HUES64 (cell line): ENCODE data around the gene DHRS1.

Source experiments
- H3K27ac ChIP-seq: 2 replicates; pipeline ENCODE4 v1.7.0; 2013; ENCODE audit warnings: low read depth, low read length, inconsistent platforms
- H3K27me3 ChIP-seq: 2 replicates; pipeline ENCODE4 v1.6.1; 2013; ENCODE audit warnings: mild to moderate bottlenecking, low read length; ENCODE audit not compliant: insufficient read depth
- H3K36me3 ChIP-seq: 2 replicates; pipeline ENCODE4 v1.6.1; 2013; ENCODE audit warnings: mild to moderate bottlenecking, low read length; ENCODE audit not compliant: insufficient read depth
- H3K4me1 ChIP-seq: 2 replicates; pipeline ENCODE4 v1.6.1; 2013; ENCODE audit warnings: mild to moderate bottlenecking, low read length, moderate library complexity; ENCODE audit not compliant: insufficient read depth
- H3K4me3 ChIP-seq: 2 replicates; pipeline ENCODE4 v1.5.1; 2013; ENCODE audit warnings: mild to moderate bottlenecking, low read length, moderate library complexity
- H3K9ac ChIP-seq: 2 replicates; pipeline ENCODE4 v1.6.1; 2013; ENCODE audit warnings: mild to moderate bottlenecking, low read depth, low read length
- H3K9me3 ChIP-seq: 2 replicates; pipeline ENCODE4 v1.6.1; 2013; ENCODE audit warnings: low read depth, low read length; ENCODE audit not compliant: insufficient read depth
- WGBS: fragments of 150-250, 120-280 bp; methylation state at CpG from one replicate; pipeline ENCODE4 v1.1.7; 2013; ENCODE audit warnings: missing lambda C conversion rate; 5-methylcytosine and 5-hydroxymethylcytosine counted together

The DHRS1 gene

GRCh38 chr14:24304019-24304387 lies 4.4 kb upstream of the DHRS1 start:
- H3K9ac ChIP-seq, result no peak overlapping the region

DNA sequence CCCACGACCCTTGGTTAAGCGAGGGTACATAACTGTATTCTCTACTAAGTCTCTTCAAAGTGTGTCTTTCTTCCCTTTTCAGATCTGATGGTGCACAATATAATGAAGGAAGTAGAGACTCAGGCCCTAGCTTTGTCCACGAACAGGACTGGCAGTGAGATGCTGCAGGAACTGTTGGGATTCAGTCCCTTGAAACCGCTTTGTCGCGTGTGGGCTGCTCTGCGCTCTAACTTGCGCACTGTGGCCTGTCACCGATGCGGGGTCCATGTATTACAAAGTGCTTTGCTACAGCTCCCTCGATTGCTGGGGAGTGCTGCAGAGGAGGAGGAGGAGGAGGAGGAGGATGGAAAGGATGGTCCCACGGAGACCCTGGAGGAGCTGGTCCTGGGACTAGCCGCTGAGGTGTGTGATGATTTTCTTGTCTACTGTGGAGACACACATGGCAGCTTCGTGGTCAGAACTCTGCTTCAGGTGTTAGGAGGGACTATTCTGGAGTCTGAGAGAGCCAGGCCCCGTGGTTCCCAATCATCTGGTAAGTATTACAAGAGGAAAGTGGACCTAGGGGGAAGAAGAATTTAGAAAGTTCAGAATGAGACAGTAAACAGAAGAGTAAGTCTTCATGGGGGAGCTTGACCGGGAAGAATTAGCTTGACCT lies 873 bp upstream of the DHRS1 start:
- peaks cover 55% of the 10 kb centered on the region for H3K36me3 ChIP-seq
- H3K4me3 ChIP-seq, result peak overlapping the region; percentile 73
- H3K9ac ChIP-seq, result peak overlapping the region; percentile 78
- WGBS, result 39% methylated on average over 16 of the region's 16 CpGs
- peaks cover 2% of the 10 kb centered on the region; the same call in 1 of the 2 replicates for H3K4me1 ChIP-seq
- no peaks in the 10 kb centered on the region for H3K27me3 ChIP-seq
- H3K27ac ChIP-seq, result no peak overlapping the region
- no peaks in the 10 kb centered on the region for H3K9me3 ChIP-seq

More at GRCh38 chr14:24304019-24304387, 4.4 kb upstream of the DHRS1 start:
- 96% methylated on average over 11 of the region's 11 CpGs for WGBS
- H3K9me3 ChIP-seq, result no peaks in the 10 kb centered on the region
- H3K27ac ChIP-seq, result no peak overlapping the region
- H3K4me3 ChIP-seq, result no peak overlapping the region
- peaks cover 62% of the 10 kb centered on the region for H3K36me3 ChIP-seq
- H3K4me1 ChIP-seq, result no peaks in the 10 kb centered on the region; the same call in 1 of the 2 replicates
- no peaks in the 10 kb centered on the region for H3K27me3 ChIP-seq

- Histone ChIP-seq H3K4me1 (peaks cover 2% of the 10 kb centered on the region; the same call in 1 of the 2 replicates), H3K27me3 (no peaks in the 10 kb centered on the region), H3K36me3 (peaks cover 47% of the 10 kb centered on the region), H3K9me3 (no peaks in the 10 kb centered on the region), H3K4me3 (peak overlapping the region; percentile 73), H3K27ac (no peak overlapping the region), H3K9ac (peak overlapping the region; percentile 78; the same call in 1 of the 2 replicates)
- 72% methylated on average over 7 of the region's 7 CpGs for WGBS
These were observed 707 bp downstream of the DHRS1 start for GRCh38 chr14:24298892-24299254.

DNA sequence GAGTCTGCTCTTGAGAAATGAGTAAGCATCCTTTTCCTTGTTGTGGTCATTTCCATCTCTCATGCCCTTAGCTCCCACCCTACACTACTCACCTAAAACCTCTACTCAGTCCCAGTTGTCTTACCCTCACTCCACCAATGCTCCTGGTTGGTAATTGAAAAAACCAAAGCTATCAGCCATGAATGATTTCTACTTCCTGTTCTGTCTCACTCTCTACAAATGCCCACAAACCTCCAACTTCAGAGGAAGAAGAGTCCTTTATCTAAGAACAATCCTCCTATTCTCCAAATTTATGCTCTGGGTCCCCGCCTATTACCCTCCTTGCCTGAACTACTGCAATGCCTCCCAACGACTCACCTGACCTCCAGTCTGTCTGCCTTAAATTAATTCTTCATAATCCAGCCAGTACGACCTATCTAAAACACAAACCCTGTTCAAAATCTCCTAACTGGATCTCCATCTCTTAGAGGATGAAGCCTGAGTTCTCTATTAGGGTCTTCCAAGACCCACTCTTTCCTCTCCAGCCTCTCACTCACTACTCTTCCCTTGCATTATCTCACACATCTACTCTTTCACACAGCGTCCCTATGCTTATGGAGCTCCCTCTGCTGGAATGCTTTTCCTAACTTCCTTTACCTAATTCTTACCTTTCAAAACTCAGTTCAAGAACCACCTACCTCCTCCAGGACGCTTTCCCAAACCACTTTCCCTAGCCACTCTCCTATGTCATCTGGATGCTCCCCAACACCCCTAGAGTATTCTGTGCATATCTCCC lies 2.2 kb downstream of the DHRS1 start:
- Histone ChIP-seq H3K4me3 (no peak overlapping the region), H3K36me3 (peaks cover 37% of the 10 kb centered on the region), H3K27me3 (no peaks in the 10 kb centered on the region), H3K4me1 (peaks cover 2% of the 10 kb centered on the region; the same call in 1 of the 2 replicates), H3K9ac (no peak overlapping the region), H3K27ac (no peak overlapping the region), H3K9me3 (no peaks in the 10 kb centered on the region)
- WGBS, result 57% methylated on average over 5 of the region's 5 CpGs

- Histone ChIP-seq H3K27me3 (no peaks in the 10 kb centered on the region), H3K27ac (no peak overlapping the region), H3K4me3 (no peak overlapping the region), H3K9me3 (no peaks in the 10 kb centered on the region), H3K9ac (no peak overlapping the region), H3K36me3 (peaks cover 37% of the 10 kb centered on the region), H3K4me1 (peaks cover 2% of the 10 kb centered on the region; the same call in 1 of the 2 replicates)
- WGBS, result 68% methylated on average over 12 of the region's 12 CpGs
These were observed 3.0 kb downstream of the DHRS1 start for GRCh38 chr14:24296341-24297157.

DNA sequence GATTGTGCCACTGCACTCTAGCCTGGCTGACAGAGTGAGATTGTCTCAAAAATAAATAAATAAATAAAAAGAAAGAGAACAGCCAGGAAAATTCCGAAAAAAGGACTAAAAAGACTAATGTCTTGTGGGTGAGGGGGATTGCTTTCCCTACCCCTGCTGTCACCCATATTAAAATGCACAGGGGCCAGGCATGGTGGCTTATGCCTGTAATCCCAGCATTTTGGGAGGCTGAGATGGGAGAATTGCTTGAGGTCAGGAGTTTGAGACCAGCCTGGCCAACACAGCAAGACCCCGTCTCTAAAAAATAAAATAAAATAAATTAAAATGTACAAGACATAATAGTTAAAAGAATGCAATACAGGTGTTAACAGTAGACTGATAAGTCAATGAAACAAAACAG lies 6.1 kb downstream of the DHRS1 start:
- WGBS, result 100% methylated on average over 1 of the region's 2 CpGs
- Histone ChIP-seq H3K4me3 (no peak overlapping the region), H3K27me3 (no peaks in the 10 kb centered on the region), H3K9ac (no peak overlapping the region), H3K27ac (no peak overlapping the region), H3K4me1 (0 out of 2 replicates have a peak, but pooled peaks cover 2% of the 10 kb centered on the region), H3K9me3 (no peaks in the 10 kb centered on the region), H3K36me3 (peaks cover 44% of the 10 kb centered on the region)

DNA sequence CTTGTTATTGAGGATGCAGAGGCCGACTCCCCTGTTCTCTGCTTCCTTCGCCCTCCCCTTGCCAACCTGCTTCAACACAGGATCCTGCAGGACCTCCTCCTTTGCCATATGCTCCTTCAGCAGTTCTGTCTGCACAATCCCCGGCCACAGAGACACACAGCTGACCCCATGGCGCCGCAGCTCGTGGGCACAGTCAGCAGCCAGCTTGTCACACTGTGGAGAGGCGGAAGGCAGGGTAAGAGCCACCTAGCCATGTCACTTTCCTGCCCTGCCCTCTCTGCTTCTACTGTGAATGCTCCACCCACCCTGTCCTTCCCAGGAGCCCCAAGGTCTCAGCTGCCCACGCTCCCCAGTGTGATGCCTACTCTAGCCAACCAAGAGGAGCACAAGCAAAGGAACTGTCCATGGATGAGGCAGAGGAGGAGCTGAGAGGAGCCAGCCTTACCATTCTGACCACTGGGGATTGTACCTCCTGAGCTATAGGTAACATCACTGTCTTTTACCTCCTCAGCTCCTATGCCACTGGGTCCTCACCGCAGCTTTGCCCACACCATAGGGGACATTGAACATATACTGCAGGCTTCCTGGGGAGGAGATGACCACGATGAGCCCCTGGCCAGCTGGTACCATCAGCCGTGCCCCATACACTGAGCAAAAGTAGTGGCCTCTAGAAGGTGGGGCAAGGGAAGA lies 7.3 kb downstream of the DHRS1 start:
- Histone ChIP-seq H3K27me3 (no peaks in the 10 kb centered on the region), H3K4me1 (no peaks in the 10 kb centered on the region), H3K4me3 (no peak overlapping the region), H3K9ac (no peak overlapping the region), H3K9me3 (no peaks in the 10 kb centered on the region), H3K27ac (no peak overlapping the region), H3K36me3 (peaks cover 44% of the 10 kb centered on the region)
- 95% methylated on average over 11 of the region's 11 CpGs for WGBS

GRCh38 chr14:24291446-24292117 lies 8.0 kb downstream of the DHRS1 start:
- H3K9me3 ChIP-seq, result no peaks in the 10 kb centered on the region
- no peaks in the 10 kb centered on the region for H3K27me3 ChIP-seq
- H3K4me1 ChIP-seq, result no peaks in the 10 kb centered on the region
- H3K36me3 ChIP-seq, result peaks cover 44% of the 10 kb centered on the region
- H3K27ac ChIP-seq, result no peak overlapping the region
- WGBS, result 93% methylated on average over 3 of the region's 3 CpGs
- H3K4me3 ChIP-seq, result no peak overlapping the region
- no peak overlapping the region for H3K9ac ChIP-seq

DNA sequence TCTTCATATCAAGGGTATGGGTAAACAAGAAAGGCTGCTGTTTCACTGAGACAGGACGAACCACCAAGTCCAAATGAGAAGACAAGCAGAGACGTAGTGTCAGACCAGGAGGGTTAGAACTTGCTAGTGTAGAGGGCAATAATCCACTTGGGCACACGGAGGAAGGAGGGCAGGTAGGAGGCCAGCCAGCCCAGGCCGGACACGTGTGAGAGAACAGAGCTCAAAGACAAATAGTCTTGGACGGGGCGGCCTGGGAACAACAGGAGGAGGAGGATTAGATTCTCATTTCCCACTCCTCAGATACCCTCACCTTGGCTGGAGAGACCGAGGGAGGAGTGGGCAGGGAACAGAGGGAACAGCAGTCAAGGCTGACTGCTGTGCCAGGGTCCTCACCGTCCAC lies 8.8 kb downstream of the DHRS1 start:
- Histone ChIP-seq H3K27ac (no peak overlapping the region), H3K36me3 (peaks cover 36% of the 10 kb centered on the region), H3K27me3 (no peaks in the 10 kb centered on the region), H3K4me1 (no peaks in the 10 kb centered on the region), H3K9me3 (no peaks in the 10 kb centered on the region), H3K4me3 (no peak overlapping the region), H3K9ac (no peak overlapping the region)
- 93% methylated on average over 9 of the region's 9 CpGs for WGBS

DNA sequence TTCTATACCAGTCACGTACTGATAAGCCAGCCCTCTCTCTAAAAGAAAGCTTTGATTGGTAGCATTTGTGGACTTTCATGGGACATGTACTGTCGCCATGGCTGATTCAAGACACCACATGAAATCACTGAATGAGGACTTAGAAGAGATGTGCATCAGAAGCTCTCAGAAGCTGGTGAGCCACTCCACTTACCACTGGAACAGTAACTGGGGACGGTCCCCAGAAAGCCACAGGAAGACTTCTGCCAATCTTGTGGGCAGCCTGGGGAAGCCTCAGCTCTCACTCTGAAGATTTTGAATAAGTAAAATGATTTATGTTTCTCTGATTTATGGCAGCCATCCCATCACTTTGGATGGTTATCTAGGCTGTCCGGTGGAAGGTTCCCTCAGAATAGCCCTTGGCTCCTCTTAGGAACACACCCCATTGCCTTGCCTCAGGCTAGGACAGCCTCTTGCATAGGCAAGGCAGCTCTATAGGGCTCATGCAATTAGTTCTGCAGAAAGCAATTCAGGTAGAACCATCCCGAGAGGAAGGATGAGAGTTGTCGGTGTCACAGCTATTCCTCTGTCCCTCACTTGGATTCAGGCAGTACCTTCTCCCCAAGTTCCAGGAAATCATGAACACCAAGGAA lies 9.8 kb downstream of the DHRS1 start:
- Histone ChIP-seq H3K27ac (no peak overlapping the region), H3K4me1 (no peaks in the 10 kb centered on the region), H3K9ac (no peak overlapping the region), H3K9me3 (no peaks in the 10 kb centered on the region), H3K27me3 (no peaks in the 10 kb centered on the region), H3K4me3 (no peak overlapping the region), H3K36me3 (peaks cover 27% of the 10 kb centered on the region)
- 80% methylated on average over 6 of the region's 6 CpGs for WGBS
